Subcutaneous adipose tissue (tissue), 4 donors: ENCODE results near the gene TEX28. TPM values are rescaled to one million over a fixed set of nuclear protein-coding genes. Genes with fewer than 3 reads are reported as not detected.

Source experiments
- CTCF ChIP-seq: fragments of 450-650 bp; IDR thresholded peaks from one replicate; pipeline ENCODE4 v1.5.1; 2016; ENCODE audit warnings: low read depth, mild to moderate bottlenecking, control low read depth, antibody characterized with exemption, moderate library complexity
- total RNA-seq, 4 donors: library from RNA; depleted of rRNA; stranded (reverse); fragments of >200 nt; gene quantifications; one replicate each; pipeline ENCODE4 v1.1.0, GENCODE V29; 2016

Gene TEX28
- total RNA-seq = not detected

GRCh38 chrX:154294791-154295574, at the start of gene TEX28:
Gene TEX28, minus strand, starts transcription at chrX:154295124. Its CDS starts 3,007 bp downstream, at chrX:154292117.
- TF ChIP-seq CTCF = no peak

- TF ChIP-seq CTCF = no peak
Measured at GRCh38 chrX:154334496-154334895, 39.6 kb upstream of the TEX28 start.

GRCh38 chrX:154333837-154334271, 38.9 kb upstream of the TEX28 start:
- no peak for TF ChIP-seq CTCF

GRCh38 chrX:154333116-154333515, 38.2 kb upstream of the TEX28 start:
- TF ChIP-seq CTCF = no peak

GRCh38 chrX:154332561-154332960, 37.6 kb upstream of the TEX28 start:
- TF ChIP-seq CTCF = no peak

GRCh38 chrX:154329294-154329693, 34.4 kb upstream of the TEX28 start:
- TF ChIP-seq CTCF = no peak

GRCh38 chrX:154328646-154329045, 33.7 kb upstream of the TEX28 start:
- TF ChIP-seq CTCF = no peak
